Right cardiac atrium (tissue), 5 donors: Measurements from ENCODE around the gene CNIH1. TPM values are rescaled to one million over a fixed set of nuclear protein-coding genes. Genes with fewer than 3 reads are reported as not detected.

Experiments
- ATAC-seq, 2 donors: fragments of 200-7000 bp; cut with Tn5 transposase; one replicate each; pipeline versions ENCODE4 v1.8.0 to v1.9.1; 2020; ENCODE audit warnings: moderate library complexity in 2 of 2, mild to moderate bottlenecking in 1 of 2
- DNase-seq, 3 donors: peaks; one replicate each; pipeline ENCODE4 v3.0.0-alpha.2; 2020
- H3K27ac ChIP-seq: one replicate; pipeline ENCODE4 v1.5.1; 2013; ENCODE audit warnings: mild to moderate bottlenecking, low read length, control low read depth, moderate library complexity
- H3K27me3 ChIP-seq: one replicate; pipeline ENCODE4 v1.6.1; 2013; ENCODE audit not compliant: control insufficient read depth, insufficient read depth
- H3K4me1 ChIP-seq: one replicate; pipeline ENCODE4 v1.6.1; 2013; ENCODE audit warnings: low read length; ENCODE audit not compliant: control insufficient read depth, insufficient read depth
- H3K4me3 ChIP-seq: one replicate; pipeline ENCODE4 v1.5.1; 2013; ENCODE audit warnings: low read length, control low read depth
- H3K9me3 ChIP-seq: one replicate; pipeline ENCODE4 v1.6.1; 2013; ENCODE audit warnings: low read length; ENCODE audit not compliant: control insufficient read depth
- WGBS: extraction: QIAGEN DNeasy Blood & Tissue Kit; methylation state at CpG from one replicate; pipeline ENCODE4 v1.1.7; 2013; 5-methylcytosine and 5-hydroxymethylcytosine counted together
- intact Hi-C, 4 donors: fragments of 100-400 bp; cut with DNase I; formaldehyde crosslinking; loops; one replicate each; pipeline versions ENCODE4 v1.11.0 to v1.14.0; 2022 to 2023
- polyA plus RNA-seq: library from polyadenylated mRNA; stranded (reverse); fragments of 200-250 nt; gene quantifications from one replicate; pipeline ENCODE4 v1.2.3, GENCODE V29; 2013
- total RNA-seq, 4 donors: library from RNA; stranded (reverse); fragmentation: NEBNext Ultra II Directional; extraction: Animal tissue kit (Norgen Biotek cat#: 25700); gene quantifications; one replicate each; pipeline ENCODE4 v1.2.1, GENCODE V29; 2021
- donor health status: healthy with polysubstance abuse.
- donor health status: DM: no; HTN: yes; CAD: no.
- donor health status: DM: no; HTN: no; CAD: no.
- donor health status: DM: no; HTN: yes; CAD: no; lungs with severe emphysema.
- donor health status: DM: yes; HTN: yes; CAD: no.

The CNIH1 gene
- total and polyA plus RNA-seq, 5 donors, result 92.2 to 114 (median 107) TPM

- ATAC-seq (peak in 1 of 2 donors; percentile 46), DNase-seq (no peak)
- H3K4me1 ChIP-seq, result peaks cover 2% of the 10 kb centered on the region
- H3K27ac ChIP-seq, result no peak overlapping the region
- no peaks in the 10 kb centered on the region for H3K9me3 ChIP-seq
- no peak overlapping the region for H3K4me3 ChIP-seq
- WGBS, result 71% methylated on average over 8 of the region's 8 CpGs
- H3K27me3 ChIP-seq, result no peaks in the 10 kb centered on the region
- intact Hi-C loops, result no loop called here
Measured at GRCh38 chr14:54483073-54483745, 42.0 kb upstream of the CNIH1 start.

DNA sequence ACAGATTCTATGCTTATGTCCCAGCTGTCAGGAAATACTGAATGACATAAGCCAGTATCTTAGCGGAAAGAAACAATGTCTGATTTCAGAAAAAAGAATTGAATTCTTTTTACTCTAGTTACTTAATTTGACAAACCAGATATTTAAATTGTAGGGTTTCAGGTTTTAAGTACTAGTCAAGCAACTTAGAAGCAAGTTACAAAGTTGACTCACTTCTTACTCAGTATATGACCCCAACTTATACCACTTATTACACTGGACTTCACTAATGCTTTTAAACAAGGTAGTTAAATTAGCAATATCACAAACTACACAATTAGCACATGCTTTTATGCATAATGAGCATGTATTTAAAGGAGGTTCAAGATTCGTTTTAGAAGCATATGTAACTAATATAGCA is 40.5 kb upstream of the CNIH1 start:
- no peak overlapping the region for H3K27ac ChIP-seq
- H3K4me1 ChIP-seq, result peaks cover 2% of the 10 kb centered on the region
- 89% methylated on average over 2 of the region's 2 CpGs for WGBS
- intact Hi-C loops, result no loop called here
- ATAC-seq, result no peak
- no peaks in the 10 kb centered on the region for H3K9me3 ChIP-seq
- H3K27me3 ChIP-seq, result no peaks in the 10 kb centered on the region
- H3K4me3 ChIP-seq, result no peak overlapping the region
- no peak for DNase-seq

DNA sequence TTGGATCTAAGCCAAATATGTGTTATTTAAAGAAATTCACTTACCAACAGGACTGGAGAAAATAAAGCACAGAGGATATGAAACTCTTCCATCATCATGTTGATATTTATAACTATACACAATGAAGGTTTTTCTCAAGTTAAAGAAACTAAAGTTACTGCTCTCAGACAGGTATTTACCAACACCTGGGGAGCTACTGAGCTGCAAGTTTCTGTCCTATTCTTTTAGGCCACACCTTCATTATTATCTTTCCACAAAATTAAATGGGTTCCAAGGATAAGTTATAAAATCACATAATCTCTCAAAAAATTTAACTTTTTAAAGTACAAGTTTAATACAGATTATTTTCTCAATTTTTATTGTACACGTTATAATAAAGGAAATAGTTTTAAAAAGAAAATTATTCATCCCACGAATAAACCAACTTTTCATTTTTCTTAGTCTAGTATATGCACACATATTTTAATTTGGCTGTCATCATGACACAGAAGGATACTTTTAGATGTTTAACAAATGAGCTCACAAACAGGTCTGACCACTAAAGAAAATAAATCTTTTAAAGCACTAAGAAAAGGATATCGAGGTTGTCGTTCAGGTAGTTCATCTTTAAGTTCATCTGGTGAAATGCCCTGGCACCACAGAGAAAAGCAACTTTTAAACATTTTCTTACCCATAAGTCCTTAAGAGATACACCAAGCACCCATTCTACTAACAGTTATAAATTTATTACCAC is 39.8 kb upstream of the CNIH1 start:
- Histone ChIP-seq H3K27me3 (no peaks in the 10 kb centered on the region), H3K9me3 (no peaks in the 10 kb centered on the region), H3K4me3 (no peak overlapping the region), H3K4me1 (peaks cover 2% of the 10 kb centered on the region), H3K27ac (no peak overlapping the region)
- no peak for DNase-seq
- WGBS, result 93% methylated on average over 4 of the region's 4 CpGs
- no peak for ATAC-seq
- intact Hi-C loops, result no loop called here

DNA sequence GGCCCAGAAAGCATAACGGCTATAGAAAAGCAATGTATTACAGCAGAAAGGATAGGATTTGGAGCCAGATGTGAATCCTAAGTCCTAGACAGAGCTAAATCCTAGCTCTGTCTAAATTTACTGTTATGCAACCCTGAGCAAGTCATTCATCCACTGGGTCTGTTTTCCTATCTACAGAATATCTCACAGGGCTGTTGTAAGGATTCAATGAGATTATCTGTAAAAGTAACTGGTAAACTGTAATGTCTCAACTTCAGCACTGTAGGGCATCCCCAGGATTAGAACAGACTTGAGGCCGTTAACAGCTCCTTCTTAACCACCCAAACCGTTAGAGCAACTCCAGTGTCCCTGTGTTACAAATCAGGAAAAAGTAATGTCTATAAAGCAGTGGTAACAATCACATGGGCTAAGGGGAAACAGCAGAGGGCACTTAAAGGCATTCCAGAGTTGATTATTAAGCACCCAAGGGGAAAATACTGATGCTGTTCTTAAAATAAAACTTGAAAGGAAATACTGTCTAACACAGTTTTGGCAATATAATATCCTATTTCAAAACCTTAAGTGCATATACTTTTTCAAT is 37.6 kb upstream of the CNIH1 start:
- Histone ChIP-seq H3K9me3 (no peaks in the 10 kb centered on the region), H3K27ac (no peak overlapping the region), H3K27me3 (no peaks in the 10 kb centered on the region), H3K4me1 (peaks cover 2% of the 10 kb centered on the region), H3K4me3 (no peak overlapping the region)
- no peak for ATAC-seq
- intact Hi-C loops, result no loop called here
- no peak for DNase-seq
- WGBS, result 58% methylated on average over 3 of the region's 3 CpGs

- ATAC-seq, result no peak
- intact Hi-C loops, result no loop called here
- 72% methylated on average over 4 of the region's 4 CpGs for WGBS
- no peak for DNase-seq
- Histone ChIP-seq H3K4me3 (no peak overlapping the region), H3K4me1 (peaks cover 2% of the 10 kb centered on the region), H3K27ac (no peak overlapping the region), H3K27me3 (no peaks in the 10 kb centered on the region), H3K9me3 (no peaks in the 10 kb centered on the region)
Measured at GRCh38 chr14:54475911-54476310, 34.7 kb upstream of the CNIH1 start.

DNA sequence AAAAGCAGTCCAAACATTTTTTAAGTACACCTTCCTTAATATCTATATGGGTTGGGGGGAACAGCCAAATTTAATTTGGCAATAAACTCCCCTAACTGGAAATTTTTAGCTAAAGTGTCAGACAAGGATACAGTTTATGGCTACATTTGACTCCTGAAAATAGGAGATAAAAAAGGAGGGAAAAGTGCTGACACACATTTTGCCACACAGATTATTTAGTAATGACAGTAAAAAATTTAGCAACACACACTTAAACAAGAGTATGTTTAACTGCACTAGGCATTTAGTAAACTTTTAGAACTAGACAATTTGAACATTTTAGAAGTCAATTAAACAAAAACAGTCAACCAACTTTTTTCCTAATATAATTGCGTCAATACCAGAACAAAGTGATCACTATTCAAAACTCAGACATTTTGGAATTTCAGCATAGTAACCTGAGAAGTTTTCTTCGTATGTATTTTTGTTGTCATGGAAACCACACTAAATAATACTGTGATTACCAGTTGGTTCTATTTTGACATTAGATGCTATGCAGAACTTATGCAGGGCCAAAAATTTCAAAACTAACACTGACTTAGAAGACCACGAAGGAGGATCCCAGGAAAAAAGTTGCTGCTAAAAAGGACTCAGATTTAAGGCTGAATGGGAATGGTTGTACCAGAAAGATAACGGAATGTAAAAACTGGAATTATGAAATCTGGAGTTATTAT is 34.2 kb upstream of the CNIH1 start:
- Histone ChIP-seq H3K4me1 (peaks cover 2% of the 10 kb centered on the region), H3K9me3 (no peaks in the 10 kb centered on the region), H3K4me3 (no peak overlapping the region), H3K27me3 (no peaks in the 10 kb centered on the region), H3K27ac (no peak overlapping the region)
- intact Hi-C loops, result no loop called here
- no peak for ATAC-seq
- DNase-seq, result no peak
- 59% methylated on average over 4 of the region's 4 CpGs for WGBS

- Histone ChIP-seq H3K4me3 (no peak overlapping the region), H3K27ac (no peak overlapping the region), H3K4me1 (peaks cover 2% of the 10 kb centered on the region), H3K9me3 (no peaks in the 10 kb centered on the region), H3K27me3 (no peaks in the 10 kb centered on the region)
- ATAC-seq (no peak), DNase-seq (no peak)
- intact Hi-C loops, result no loop called here
- 76% methylated on average over 2 of the region's 2 CpGs for WGBS
Measured at GRCh38 chr14:54474232-54474793, 33.1 kb upstream of the CNIH1 start.

GRCh38 chr14:54472315-54472714 is 31.1 kb upstream of the CNIH1 start:
- ATAC-seq, result peak; percentile 42 to 50
- H3K4me3 ChIP-seq, result no peak overlapping the region
- H3K27ac ChIP-seq, result peak overlapping the region; percentile 33

DNA sequence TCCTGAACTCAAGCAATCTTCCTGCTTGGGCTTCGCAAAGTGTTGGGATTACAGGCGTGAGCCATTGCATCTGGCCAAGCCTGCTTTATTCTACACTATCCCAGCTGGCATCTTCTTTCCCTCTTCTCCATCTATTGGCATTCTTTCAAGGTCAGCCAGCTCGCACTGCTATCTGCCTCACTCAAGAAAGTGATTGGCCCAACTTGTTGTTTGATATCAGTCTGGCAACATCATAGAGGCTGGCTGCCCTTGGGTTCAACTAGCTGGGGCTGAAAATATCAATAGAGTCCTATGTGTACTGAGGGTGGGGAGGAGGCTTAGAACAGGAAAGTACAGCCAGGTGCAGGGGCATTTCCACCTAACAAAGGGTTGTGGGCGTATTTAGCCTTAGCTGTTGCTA is 30.5 kb upstream of the CNIH1 start:
- ATAC-seq (peak; percentile 56), DNase-seq (no peak)
- Histone ChIP-seq H3K27ac (peak overlapping the region; percentile 33), H3K4me3 (no peak overlapping the region), H3K9me3 (no peaks in the 10 kb centered on the region), H3K4me1 (peaks cover 2% of the 10 kb centered on the region), H3K27me3 (no peaks in the 10 kb centered on the region)
- WGBS, result 63% methylated on average over 4 of the region's 4 CpGs
- intact Hi-C loops, result no loop called here

More at GRCh38 chr14:54472315-54472714, 31.1 kb upstream of the CNIH1 start:
- Histone ChIP-seq H3K4me1 (peaks cover 2% of the 10 kb centered on the region), H3K9me3 (no peaks in the 10 kb centered on the region), H3K27me3 (no peaks in the 10 kb centered on the region)
- no peak for DNase-seq
- 66% methylated on average over 4 of the region's 4 CpGs for WGBS
- intact Hi-C loops, result no loop called here

DNA sequence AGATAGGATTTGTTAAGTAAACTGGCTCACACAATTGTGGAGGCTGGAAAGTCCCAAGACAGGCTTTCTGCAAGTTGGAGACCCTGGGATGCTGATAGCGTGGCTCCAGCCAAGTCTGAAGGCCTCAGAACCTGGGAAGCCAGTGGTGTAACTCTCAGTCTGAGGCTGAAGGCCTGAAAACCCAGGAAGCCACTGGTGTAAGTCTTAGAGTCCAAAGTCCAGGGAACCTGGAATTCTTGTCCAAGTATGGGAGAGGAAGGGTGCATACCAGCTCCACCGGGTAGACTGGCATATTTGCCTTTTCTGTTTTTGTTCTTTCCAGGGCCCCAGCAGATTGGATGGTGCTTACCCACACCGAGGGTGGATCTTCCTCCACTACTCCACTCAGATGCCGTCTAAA is 29.5 kb upstream of the CNIH1 start:
- DNase-seq (no peak), ATAC-seq (peak in 1 of 2 donors; percentile 17)
- no peaks in the 10 kb centered on the region for H3K27me3 ChIP-seq
- 82% methylated on average over 4 of the region's 4 CpGs for WGBS
- no peaks in the 10 kb centered on the region for H3K9me3 ChIP-seq
- no peak overlapping the region for H3K4me3 ChIP-seq
- intact Hi-C loops, result no loop called here
- H3K4me1 ChIP-seq, result peaks cover 2% of the 10 kb centered on the region
- no peak overlapping the region for H3K27ac ChIP-seq

GRCh38 chr14:54467280-54467679 is 26.1 kb upstream of the CNIH1 start:
- ATAC-seq (no peak), DNase-seq (no peak)
- Histone ChIP-seq H3K27me3 (no peaks in the 10 kb centered on the region), H3K4me1 (no peaks in the 10 kb centered on the region), H3K27ac (no peak overlapping the region), H3K4me3 (no peak overlapping the region), H3K9me3 (no peaks in the 10 kb centered on the region)
- intact Hi-C loops, result no loop called here
